Fibroblast of the aortic adventitia (primary cell): ENCODE data around the gene MCAM. TPM values are rescaled to one million over a fixed set of nuclear protein-coding genes. Genes with fewer than 3 reads are reported as not detected.

ENCODE experiments used
- DNase-seq: peaks from one replicate; pipeline ENCODE4 v3.0.0-alpha.2; 2010; ENCODE audit warnings: low read depth
- H3K4me3 ChIP-seq: 2 replicates; pipeline ENCODE4 v1.5.1; 2011; ENCODE audit warnings: low read depth, mild to moderate bottlenecking, control low read depth, low read length, moderate library complexity
- CTCF ChIP-seq: IDR thresholded peaks from 2 replicates; pipeline ENCODE4 v1.5.1; 2011; ENCODE audit warnings: mild to moderate bottlenecking, low read length, control low read depth, inconsistent platforms; ENCODE audit not compliant: insufficient read depth
- total RNA-seq: library from RNA; depleted of rRNA; stranded (reverse); fragments of >200 nt; gene quantifications from 2 replicates; pipeline ENCODE4 v1.2.3, GENCODE V29; 2012; ENCODE audit warnings: low replicate concordance

Gene MCAM
- total RNA-seq, 1 donor = 2.2 TPM

- peak; percentile 78 for TF ChIP-seq CTCF
- peak overlapping the region; percentile 71 for H3K4me3 ChIP-seq
- peak; percentile 57 for DNase-seq
Measured at GRCh38 chr11:119339589-119340334, 22.8 kb upstream of the MCAM start.

GRCh38 chr11:119338965-119339588, 22.1 kb upstream of the MCAM start:
- no peak for TF ChIP-seq CTCF
- no peak for DNase-seq
- H3K4me3 ChIP-seq = peak overlapping the region; percentile 71

- peak overlapping the region; percentile 40 for H3K4me3 ChIP-seq
- peak; percentile 79 for DNase-seq
- TF ChIP-seq CTCF = peak; percentile 86
Measured at GRCh38 chr11:119338318-119338890, 21.5 kb upstream of the MCAM start.

- DNase-seq = no peak
- peak overlapping the region; percentile 33 for H3K4me3 ChIP-seq
- no peak for TF ChIP-seq CTCF
Measured at GRCh38 chr11:119337581-119338317, 20.8 kb upstream of the MCAM start.

- TF ChIP-seq CTCF = no peak
- DNase-seq = no peak
- no peak overlapping the region for H3K4me3 ChIP-seq
Measured at GRCh38 chr11:119336744-119337469, 20.0 kb upstream of the MCAM start.

- no peak for DNase-seq
- no peak for TF ChIP-seq CTCF
Measured at GRCh38 chr11:119335655-119336543, 19.0 kb upstream of the MCAM start.

More at GRCh38 chr11:119335655-119336543, 19.0 kb upstream of the MCAM start:
- H3K4me3 ChIP-seq = peak overlapping the region; percentile 89
